GM10266 (cell line): Measurements from ENCODE around the gene SLC9A4.

Source experiments
- DNase-seq: peaks from one replicate; pipeline ENCODE4 v3.0.0; 2012; ENCODE audit errors: extremely low spot score
- TF ChIP-seq, protein P1 (sequence below): IDR thresholded peaks from 2 replicates; pipeline ENCODE4 v1.5.1; 2012; ENCODE audit warnings: mild to moderate bottlenecking, low read depth; ENCODE audit not compliant: control insufficient read depth, insufficient read depth; ENCODE audit errors: missing control alignments

The SLC9A4 gene

DNA sequence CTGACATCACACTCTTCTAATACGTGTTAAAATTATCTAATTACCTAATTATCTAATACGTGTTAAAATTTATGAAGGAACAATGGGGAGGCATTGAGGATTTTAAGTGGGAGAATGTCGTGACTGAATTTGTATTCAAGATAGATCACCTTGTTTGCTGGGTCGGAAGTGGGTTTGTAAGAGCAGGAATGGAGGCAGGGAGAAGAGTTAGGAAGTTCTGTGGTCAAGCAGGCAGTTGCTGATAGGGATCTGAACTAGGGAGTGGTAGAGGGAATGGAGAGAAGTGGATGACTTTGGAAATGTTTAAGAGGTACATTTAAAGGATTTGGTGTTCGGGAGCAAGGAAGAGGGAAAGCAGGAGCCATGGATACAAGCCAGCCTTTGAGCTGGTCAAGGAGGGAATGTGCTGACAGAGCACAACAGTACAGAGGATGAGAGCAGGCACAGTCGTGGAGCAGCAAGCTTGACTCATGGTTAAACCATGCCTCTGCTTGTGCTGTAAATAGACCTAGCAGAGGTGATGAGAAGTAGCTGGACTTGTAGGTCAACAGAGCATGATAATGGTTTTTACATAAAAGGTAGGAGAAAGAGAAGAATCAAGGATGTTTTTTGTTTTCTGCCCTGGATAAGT is 33.8 kb upstream of the SLC9A4 start:
- TF ChIP-seq, protein P1, sequence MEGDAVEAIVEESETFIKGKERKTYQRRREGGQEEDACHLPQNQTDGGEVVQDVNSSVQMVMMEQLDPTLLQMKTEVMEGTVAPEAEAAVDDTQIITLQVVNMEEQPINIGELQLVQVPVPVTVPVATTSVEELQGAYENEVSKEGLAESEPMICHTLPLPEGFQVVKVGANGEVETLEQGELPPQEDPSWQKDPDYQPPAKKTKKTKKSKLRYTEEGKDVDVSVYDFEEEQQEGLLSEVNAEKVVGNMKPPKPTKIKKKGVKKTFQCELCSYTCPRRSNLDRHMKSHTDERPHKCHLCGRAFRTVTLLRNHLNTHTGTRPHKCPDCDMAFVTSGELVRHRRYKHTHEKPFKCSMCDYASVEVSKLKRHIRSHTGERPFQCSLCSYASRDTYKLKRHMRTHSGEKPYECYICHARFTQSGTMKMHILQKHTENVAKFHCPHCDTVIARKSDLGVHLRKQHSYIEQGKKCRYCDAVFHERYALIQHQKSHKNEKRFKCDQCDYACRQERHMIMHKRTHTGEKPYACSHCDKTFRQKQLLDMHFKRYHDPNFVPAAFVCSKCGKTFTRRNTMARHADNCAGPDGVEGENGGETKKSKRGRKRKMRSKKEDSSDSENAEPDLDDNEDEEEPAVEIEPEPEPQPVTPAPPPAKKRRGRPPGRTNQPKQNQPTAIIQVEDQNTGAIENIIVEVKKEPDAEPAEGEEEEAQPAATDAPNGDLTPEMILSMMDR = no peak
- DNase-seq = no peak

DNA sequence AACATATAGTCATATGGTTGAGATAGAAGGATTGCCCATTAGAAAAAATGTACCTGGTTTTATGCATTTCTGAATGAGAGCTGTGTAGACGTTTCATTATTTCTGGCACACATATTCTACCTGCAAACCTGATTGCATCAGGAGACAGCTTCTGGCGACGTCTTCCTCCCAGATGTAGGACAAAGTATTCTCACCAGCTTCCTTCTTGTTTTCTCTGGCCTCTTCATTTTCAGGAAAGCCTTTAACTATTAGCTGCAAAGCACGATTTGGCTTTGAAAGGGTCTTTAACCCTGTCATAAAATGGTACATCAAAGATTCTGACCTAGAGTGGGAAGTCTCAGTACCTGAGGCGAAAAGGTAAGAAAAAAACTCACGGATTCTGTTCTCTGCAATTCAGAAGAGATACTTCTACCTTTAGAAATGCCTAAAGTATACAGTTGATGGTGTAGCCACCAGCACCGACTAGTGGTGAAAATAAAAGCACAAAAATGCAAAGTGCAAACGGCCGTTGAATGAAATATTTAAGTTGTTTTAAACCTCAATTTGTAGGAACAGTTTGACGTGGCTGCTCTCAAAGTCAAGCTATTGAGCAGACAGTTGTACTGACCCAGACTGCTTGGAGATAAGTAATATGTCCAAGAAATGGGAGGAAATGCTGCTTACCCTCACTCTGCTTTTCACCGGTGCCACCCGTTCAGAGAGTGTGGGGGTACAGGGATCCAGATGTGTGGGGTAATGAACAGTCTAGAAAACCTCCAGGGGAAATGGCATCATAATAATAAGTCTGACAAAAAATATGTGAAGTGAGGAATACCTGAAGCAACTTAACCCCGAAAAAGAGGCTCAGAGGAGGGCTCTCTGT is 29.8 kb upstream of the SLC9A4 start:
- TF ChIP-seq, protein P1 = peak; percentile 70
- peak; percentile 38 for DNase-seq

DNA sequence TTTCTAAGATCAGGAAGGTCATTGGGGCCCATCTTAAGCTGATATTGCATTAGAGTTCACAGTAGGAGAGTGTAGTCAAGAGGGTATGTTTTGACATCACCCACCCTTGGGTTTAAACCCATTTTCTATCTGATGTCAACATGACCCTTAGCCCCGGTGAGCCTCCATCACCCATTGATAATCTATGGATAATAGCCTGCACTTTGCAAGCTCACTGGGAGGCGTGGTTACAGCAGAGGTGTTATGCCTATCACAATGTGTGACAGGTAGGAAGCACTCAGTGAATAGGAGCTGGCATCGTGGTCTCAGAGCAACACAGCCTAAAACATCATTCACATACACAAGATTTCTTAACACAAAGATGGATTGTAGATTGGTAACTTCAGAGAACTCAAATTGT is 28.8 kb upstream of the SLC9A4 start:
- DNase-seq = no peak
- TF ChIP-seq, protein P1 = no peak

GRCh38 chr2:102446936-102447335 is 26.1 kb upstream of the SLC9A4 start:
- TF ChIP-seq, protein P1 = no peak
- DNase-seq = no peak

DNA sequence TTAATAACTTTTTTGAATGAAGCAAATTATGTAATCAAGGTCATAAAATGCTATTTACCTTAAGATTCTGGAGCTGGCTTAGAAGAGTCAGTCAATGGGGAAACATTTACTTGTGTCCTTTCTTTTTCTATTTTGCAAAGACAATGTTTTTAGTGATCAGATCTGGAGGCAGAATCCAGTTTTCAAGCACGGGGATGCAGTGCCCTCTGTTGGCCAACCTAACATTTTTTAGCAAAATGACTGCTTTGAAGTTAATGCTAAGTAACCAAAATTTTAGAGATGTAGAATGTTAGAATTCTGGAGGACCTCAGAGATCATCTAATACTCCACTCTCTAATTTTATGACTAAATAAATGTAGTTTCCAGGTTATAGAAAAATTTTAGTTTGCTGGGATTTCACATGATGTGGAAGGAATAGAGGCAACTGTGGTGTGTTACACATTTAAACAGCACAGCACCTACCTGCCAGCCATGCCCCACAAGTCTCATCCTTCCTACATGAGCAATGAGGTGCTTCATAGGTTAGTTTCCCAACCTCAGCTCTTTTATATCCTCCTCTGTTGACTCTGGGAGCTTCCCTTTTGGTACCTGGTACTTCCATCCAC is 23.6 kb upstream of the SLC9A4 start:
- TF ChIP-seq, protein P1 = peak; percentile 80
- peak; percentile 45 for DNase-seq

DNA sequence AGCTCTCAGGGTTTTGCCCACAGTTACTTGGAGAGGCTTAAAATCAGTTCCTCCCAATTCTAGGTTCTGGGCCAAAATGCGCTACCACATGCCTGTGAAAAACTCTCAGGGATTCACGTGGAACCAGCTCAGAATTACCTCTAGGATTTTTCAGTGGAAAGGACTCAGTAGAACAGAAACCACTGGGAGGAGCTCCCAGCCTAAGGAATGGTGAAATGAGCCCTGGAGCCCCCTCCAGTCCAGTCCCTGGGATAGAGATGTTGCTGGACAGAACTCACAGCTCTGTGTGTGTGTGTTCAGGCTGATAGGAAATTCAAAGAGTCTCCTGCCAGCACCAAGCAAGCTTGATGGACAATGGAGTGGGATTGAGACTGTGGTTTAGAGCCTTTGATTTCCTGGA is 21.1 kb upstream of the SLC9A4 start:
- TF ChIP-seq, protein P1 = no peak
- DNase-seq = no peak
